GM10266 (cell line): ENCODE measurements around the gene B3GNT2.

Source experiments
- DNase-seq: peaks from one replicate; pipeline ENCODE4 v3.0.0; 2012; ENCODE audit errors: extremely low spot score
- TF ChIP-seq, protein P1 (sequence below): IDR thresholded peaks from 2 replicates; pipeline ENCODE4 v1.5.1; 2012; ENCODE audit warnings: mild to moderate bottlenecking, low read depth; ENCODE audit not compliant: control insufficient read depth, insufficient read depth; ENCODE audit errors: missing control alignments

The B3GNT2 gene

DNA sequence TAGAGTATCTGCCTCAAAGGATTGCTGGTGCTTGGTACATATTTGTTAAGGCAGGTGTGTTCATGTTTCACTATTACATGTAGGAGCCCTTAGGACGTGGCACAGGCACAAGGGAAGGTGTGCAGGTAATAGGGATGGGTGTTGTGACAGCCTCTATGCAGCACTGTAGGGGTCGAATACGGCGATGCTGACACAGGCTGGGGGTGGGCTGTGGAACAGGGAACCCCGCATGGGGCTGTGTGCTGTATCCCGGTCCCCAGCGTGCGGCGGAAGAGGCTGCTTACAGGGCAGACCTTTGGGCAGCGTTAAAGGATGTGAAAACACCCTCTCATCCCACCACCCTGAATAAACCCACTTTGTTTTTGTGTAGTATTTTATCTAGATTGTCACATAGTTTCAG lies 21.5 kb downstream of the B3GNT2 start:
- TF ChIP-seq, protein P1, sequence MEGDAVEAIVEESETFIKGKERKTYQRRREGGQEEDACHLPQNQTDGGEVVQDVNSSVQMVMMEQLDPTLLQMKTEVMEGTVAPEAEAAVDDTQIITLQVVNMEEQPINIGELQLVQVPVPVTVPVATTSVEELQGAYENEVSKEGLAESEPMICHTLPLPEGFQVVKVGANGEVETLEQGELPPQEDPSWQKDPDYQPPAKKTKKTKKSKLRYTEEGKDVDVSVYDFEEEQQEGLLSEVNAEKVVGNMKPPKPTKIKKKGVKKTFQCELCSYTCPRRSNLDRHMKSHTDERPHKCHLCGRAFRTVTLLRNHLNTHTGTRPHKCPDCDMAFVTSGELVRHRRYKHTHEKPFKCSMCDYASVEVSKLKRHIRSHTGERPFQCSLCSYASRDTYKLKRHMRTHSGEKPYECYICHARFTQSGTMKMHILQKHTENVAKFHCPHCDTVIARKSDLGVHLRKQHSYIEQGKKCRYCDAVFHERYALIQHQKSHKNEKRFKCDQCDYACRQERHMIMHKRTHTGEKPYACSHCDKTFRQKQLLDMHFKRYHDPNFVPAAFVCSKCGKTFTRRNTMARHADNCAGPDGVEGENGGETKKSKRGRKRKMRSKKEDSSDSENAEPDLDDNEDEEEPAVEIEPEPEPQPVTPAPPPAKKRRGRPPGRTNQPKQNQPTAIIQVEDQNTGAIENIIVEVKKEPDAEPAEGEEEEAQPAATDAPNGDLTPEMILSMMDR = no peak

DNA sequence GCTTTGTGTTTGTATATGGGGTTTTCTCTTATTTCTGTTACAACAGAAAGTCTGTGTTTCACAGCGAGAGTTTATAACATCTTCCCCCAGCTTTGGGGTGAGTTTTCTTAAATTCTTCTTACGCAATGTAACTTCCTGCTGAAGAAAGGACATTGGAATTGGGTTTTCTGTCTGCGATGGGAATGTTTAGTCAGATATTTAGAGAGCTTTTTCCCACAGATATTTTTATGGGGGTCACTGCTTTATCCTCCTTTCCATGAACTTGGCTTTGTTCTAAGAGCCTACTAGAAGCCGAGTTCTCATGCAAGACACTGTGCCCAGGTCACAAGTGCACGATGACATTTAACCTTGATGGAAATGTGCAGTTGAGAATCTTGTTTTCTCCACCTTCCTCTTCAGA lies 22.1 kb downstream of the B3GNT2 start:
- TF ChIP-seq, protein P1 = no peak

More for the DNA sequence above, 21.5 kb downstream of the B3GNT2 start:
- DNase-seq = no peak

DNA sequence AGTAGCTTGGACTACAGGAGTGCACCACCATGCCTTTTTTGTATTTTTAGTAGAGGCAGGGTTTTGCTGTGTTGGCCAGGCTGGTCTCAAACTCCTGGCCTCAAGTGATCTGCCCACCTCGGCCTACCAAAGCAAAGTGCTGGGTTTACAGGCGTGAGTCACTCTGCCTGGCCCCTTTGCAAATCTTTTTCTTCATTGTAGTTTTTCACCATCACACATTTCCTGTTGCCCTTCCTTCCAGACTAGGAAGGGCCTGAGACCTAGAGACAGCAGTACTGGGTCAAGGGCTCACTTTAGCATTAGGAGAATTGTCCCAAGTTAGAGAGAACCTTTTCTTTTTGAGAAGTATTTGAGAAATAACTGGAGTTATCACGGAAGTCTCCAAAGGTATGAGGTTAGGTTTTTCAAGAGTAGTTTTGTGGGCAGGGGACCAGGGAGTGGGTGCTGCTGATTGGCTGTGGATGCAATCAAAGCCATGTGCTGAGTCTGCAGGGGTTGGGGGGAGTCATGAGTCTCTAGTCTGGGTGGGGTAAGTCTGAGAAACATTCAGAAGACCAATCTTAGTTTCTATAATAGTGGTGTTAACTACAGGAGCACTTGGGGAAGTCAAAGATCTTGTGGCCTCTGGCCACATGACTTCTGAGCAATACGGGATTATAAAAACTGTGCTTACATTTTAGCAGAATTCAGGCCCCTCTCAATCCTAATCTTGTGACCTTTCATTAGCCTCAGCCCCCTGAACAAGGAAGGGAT lies 23.7 kb downstream of the B3GNT2 start:
- TF ChIP-seq, protein P1 = no peak
- no peak for DNase-seq

More for the DNA sequence above, 22.1 kb downstream of the B3GNT2 start:
- no peak for DNase-seq

DNA sequence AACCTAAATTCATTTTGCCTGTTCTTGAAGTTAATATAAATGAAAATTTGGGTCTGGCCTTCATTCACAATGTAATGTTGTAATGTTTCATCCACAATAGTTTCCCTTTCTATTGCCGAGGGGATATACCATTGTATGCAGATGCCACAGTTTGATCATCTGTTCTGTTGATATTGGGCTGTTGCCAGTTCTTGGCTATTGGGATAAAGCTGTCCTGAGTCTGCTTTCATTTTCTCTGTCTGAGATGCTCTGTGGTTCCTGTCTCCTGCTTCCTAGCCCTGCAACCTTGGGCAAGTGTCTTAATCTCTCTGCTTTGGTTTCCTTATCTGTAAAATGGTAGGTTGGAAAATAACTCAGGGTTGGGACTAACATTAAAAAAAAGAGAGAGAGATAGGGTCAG lies 25.2 kb downstream of the B3GNT2 start:
- TF ChIP-seq, protein P1 = no peak

DNA sequence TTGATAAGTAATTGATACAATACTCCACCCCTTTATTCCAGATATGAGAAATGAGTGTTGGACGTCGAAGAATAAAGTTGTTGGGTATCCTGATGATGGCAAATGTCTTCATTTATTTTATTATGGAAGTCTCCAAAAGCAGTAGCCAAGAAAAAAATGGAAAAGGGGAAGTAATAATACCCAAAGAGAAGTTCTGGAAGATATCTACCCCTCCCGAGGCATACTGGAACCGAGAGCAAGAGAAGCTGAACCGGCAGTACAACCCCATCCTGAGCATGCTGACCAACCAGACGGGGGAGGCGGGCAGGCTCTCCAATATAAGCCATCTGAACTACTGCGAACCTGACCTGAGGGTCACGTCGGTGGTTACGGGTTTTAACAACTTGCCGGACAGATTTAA lies 26.3 kb downstream of the B3GNT2 start:
- no peak for DNase-seq
- TF ChIP-seq, protein P1 = no peak

More for the DNA sequence above, 25.2 kb downstream of the B3GNT2 start:
- DNase-seq = no peak

DNA sequence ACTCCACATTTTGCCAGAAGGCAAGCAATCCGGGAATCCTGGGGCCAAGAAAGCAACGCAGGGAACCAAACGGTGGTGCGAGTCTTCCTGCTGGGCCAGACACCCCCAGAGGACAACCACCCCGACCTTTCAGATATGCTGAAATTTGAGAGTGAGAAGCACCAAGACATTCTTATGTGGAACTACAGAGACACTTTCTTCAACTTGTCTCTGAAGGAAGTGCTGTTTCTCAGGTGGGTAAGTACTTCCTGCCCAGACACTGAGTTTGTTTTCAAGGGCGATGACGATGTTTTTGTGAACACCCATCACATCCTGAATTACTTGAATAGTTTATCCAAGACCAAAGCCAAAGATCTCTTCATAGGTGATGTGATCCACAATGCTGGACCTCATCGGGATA lies 26.8 kb downstream of the B3GNT2 start:
- DNase-seq = no peak
- TF ChIP-seq, protein P1 = no peak

DNA sequence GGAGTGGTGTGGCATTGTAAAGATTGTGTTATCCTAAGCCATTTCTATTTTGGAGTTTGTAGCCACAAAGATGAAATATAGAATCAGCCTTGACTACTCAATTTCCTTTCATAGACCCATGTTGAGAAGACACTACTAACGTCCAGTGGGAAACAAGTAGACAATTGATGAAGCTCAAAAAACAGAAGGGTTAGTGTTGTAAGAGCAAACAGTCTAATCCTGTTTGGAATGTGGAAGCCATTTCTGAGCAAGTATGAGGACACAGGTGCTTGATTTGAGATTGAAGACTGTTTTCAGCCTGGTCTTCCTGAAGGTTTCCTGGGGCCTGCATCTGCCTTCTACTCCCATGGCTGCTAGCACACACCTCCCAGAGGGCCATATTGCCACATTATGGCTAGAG lies 29.1 kb downstream of the B3GNT2 start:
- TF ChIP-seq, protein P1 = no peak
- no peak for DNase-seq
